Mesothelial cell of epicardium (in vitro differentiated cells): ENCODE results near the gene CAB39. TPM values are rescaled to one million over a fixed set of nuclear protein-coding genes. Genes with fewer than 3 reads are reported as not detected.
"Not testable (repeated sequence)": the region's sequence is repeated elsewhere in the genome, so short reads cannot be mapped to it uniquely, and the experiment has no call there.

ENCODE experiments used
- DNase-seq, 2 experiments: peaks; one replicate each; pipeline ENCODE4 v3.0.0; 2021; ENCODE audit warnings: low spot score in 2 of 2; ENCODE audit not compliant: unreplicated experiment in 2 of 2
- H3K27ac Mint-ChIP-seq: 2 replicates; pipeline ENCODE4 v1.8.0; 2021; ENCODE audit warnings: mixed read lengths
- H3K27me3 Mint-ChIP-seq: 2 replicates; pipeline ENCODE4 v1.8.0; 2021; ENCODE audit warnings: low read depth, mixed read lengths
- H3K36me3 Mint-ChIP-seq: 2 replicates; pipeline ENCODE4 v1.8.0; 2021; ENCODE audit warnings: mixed read lengths
- H3K4me1 Mint-ChIP-seq: 2 replicates; pipeline ENCODE4 v1.8.0; 2021; ENCODE audit warnings: mixed read lengths
- H3K4me3 Mint-ChIP-seq: 2 replicates; pipeline ENCODE4 v1.8.0; 2021; ENCODE audit warnings: mild to moderate bottlenecking, moderate library complexity, mixed read lengths
- H3K9me3 Mint-ChIP-seq: 2 replicates; pipeline ENCODE4 v1.8.0; 2021; ENCODE audit warnings: mixed read lengths
- total RNA-seq: library from RNA; stranded (reverse); gene quantifications from 3 replicates; pipeline ENCODE4 v1.2.1, GENCODE V29; 2021
- TF ChIP-seq, protein P1 (sequence below): fragments of 200-600 bp; sonication (generic); IDR thresholded peaks from one replicate; pipeline ENCODE4 v1.5.0; 2021; ENCODE audit warnings: antibody characterized with exemption; ENCODE audit not compliant: unreplicated experiment

The CAB39 gene
- total RNA-seq, 1 donor from 2014 or later, result 41.7 TPM

DNA sequence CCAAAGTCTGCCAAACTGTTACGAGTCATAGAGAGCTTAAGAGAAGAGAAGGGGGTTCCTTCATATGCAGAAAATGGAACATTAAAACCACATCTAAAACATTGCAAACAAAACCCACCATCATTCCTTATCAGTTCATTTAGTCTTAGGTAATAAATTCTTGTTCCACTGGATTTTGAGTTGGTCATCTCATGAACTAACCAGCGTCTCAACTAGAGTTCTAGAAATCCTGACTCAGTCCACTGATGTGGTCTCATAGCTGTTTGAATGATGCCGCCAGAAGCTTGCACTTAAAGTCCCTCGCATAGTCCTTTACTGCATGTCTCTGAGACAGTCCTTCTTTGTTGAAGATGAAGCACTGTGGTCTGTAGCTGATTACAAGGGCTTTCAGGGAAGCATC, 15.0 kb upstream of the CAB39 start:
- H3K4me3 Mint-ChIP-seq, result no peak overlapping the region
- H3K27me3 Mint-ChIP-seq, result no peaks in the 10 kb centered on the region
- H3K4me1 Mint-ChIP-seq, result peaks cover 26% of the 10 kb centered on the region
- no peak overlapping the region for H3K27ac Mint-ChIP-seq
- no peaks in the 10 kb centered on the region for H3K36me3 Mint-ChIP-seq
- H3K9me3 Mint-ChIP-seq, result peaks cover 7% of the 10 kb centered on the region
- TF ChIP-seq, protein P1, sequence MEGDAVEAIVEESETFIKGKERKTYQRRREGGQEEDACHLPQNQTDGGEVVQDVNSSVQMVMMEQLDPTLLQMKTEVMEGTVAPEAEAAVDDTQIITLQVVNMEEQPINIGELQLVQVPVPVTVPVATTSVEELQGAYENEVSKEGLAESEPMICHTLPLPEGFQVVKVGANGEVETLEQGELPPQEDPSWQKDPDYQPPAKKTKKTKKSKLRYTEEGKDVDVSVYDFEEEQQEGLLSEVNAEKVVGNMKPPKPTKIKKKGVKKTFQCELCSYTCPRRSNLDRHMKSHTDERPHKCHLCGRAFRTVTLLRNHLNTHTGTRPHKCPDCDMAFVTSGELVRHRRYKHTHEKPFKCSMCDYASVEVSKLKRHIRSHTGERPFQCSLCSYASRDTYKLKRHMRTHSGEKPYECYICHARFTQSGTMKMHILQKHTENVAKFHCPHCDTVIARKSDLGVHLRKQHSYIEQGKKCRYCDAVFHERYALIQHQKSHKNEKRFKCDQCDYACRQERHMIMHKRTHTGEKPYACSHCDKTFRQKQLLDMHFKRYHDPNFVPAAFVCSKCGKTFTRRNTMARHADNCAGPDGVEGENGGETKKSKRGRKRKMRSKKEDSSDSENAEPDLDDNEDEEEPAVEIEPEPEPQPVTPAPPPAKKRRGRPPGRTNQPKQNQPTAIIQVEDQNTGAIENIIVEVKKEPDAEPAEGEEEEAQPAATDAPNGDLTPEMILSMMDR, result no peak
- DNase-seq, result no peak

DNA sequence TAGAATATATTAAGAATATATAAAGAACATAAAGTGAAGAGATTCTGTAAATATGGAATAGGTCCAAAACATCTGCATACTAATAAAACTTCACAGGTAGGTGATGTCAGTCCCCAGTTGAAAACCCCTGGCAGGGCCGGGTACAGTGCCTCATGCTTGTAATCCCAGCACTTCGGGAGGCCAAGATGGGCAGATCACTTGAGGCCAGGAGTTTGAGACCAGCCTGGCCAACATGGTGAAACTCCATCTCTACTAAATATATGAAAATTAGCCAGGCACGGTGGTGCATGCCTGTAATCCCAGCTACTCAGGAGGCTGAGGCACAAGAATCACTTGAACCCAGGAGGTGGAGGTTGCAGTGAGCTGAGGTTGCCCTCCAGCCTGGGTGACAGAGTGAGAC, 13.9 kb upstream of the CAB39 start:
- H3K27ac Mint-ChIP-seq, H3K27me3 Mint-ChIP-seq, DNase-seq, H3K36me3 Mint-ChIP-seq, H3K4me3 Mint-ChIP-seq: not testable (repeated sequence)
- Mint-ChIP-seq H3K9me3 (peaks cover 10% of the 10 kb centered on the region), H3K4me1 (peaks cover 22% of the 10 kb centered on the region)

GRCh38 chr2:230700447-230700846, 12.2 kb upstream of the CAB39 start:
- Mint-ChIP-seq H3K4me3 (no peak overlapping the region), H3K9me3 (peaks cover 10% of the 10 kb centered on the region), H3K27ac (no peak overlapping the region), H3K27me3 (no peaks in the 10 kb centered on the region), H3K36me3 (no peaks in the 10 kb centered on the region), H3K4me1 (peaks cover 15% of the 10 kb centered on the region)
- TF ChIP-seq, protein P1, result no peak
- DNase-seq, result no peak

DNA sequence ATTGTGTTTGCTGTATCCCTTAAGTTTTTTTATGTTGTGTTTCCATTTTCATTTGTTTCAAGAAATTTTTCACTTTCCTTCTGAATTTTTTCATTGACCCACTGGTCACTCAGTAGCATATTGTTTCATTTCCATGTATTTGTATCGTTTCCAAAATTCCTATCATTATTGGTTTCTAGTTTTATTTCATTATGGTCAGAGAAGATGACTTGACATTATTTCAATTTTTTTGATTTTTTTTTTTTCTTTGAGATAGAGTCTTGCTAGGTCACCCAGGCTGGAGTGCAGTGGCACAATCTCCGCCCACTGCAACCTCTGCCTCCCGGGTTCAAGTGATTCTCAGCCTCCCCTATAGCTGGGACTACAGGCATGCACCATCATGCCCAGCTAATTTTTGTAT, 11.3 kb upstream of the CAB39 start:
- no peak for DNase-seq
- H3K4me1 Mint-ChIP-seq, result peaks cover 10% of the 10 kb centered on the region
- H3K27ac Mint-ChIP-seq, result no peak overlapping the region
- peaks cover 13% of the 10 kb centered on the region for H3K9me3 Mint-ChIP-seq
- H3K27me3 Mint-ChIP-seq, result no peaks in the 10 kb centered on the region
- TF ChIP-seq, protein P1, result no peak
- H3K36me3 Mint-ChIP-seq, result no peaks in the 10 kb centered on the region
- no peak overlapping the region for H3K4me3 Mint-ChIP-seq

DNA sequence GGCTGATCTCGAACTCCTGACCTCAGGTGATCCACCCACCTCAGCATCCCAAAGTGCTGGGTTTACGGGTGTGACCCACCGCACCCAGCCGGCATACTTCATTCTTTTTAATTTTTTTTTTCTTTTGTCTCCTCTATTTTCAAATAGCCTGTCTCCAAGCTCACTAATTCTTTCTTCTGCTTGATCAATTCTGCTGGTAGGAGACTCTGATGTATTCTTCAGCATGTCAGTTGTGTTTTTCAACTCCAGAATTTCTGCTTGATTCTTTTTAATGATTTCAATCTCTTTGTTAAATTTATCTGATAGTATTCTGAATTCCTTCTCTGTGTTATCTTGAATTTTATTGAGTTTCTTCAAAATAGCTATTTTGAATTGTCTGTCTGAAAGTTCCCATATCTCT, 10.2 kb upstream of the CAB39 start:
- H3K4me1 Mint-ChIP-seq, H3K36me3 Mint-ChIP-seq, H3K27me3 Mint-ChIP-seq, H3K4me3 Mint-ChIP-seq, DNase-seq, H3K27ac Mint-ChIP-seq: not testable (repeated sequence)
- peaks cover 13% of the 10 kb centered on the region for H3K9me3 Mint-ChIP-seq

GRCh38 chr2:230703514-230703913, 9.1 kb upstream of the CAB39 start:
- TF ChIP-seq, protein P1, result no peak
- Mint-ChIP-seq H3K9me3 (peaks cover 13% of the 10 kb centered on the region), H3K4me3 (no peak overlapping the region), H3K4me1 (no peaks in the 10 kb centered on the region), H3K27me3 (peaks cover 3% of the 10 kb centered on the region), H3K36me3 (no peaks in the 10 kb centered on the region), H3K27ac (no peak overlapping the region)
- no peak for DNase-seq

- Mint-ChIP-seq H3K27ac (no peak overlapping the region), H3K9me3 (peaks cover 13% of the 10 kb centered on the region), H3K36me3 (no peaks in the 10 kb centered on the region), H3K4me1 (no peaks in the 10 kb centered on the region), H3K27me3 (peaks cover 3% of the 10 kb centered on the region), H3K4me3 (no peak overlapping the region)
- DNase-seq, result no peak
- TF ChIP-seq, protein P1, result no peak
These were observed 6.6 kb upstream of the CAB39 start for GRCh38 chr2:230706053-230706521.
